Keratinocyte (primary cell): ENCODE measurements around the gene PYURF. TPM values are rescaled to one million over a fixed set of nuclear protein-coding genes. Genes with fewer than 3 reads are reported as not detected.
"Not testable (repeated sequence)": the region's sequence is repeated elsewhere in the genome, so short reads cannot be mapped to it uniquely, and the experiment has no call there.

Experiments used
- DNase-seq: peaks from one replicate; pipeline ENCODE4 v3.0.0-alpha.2; 2011; ENCODE audit warnings: low read depth, missing footprints, low spot score
- FAIRE-seq: peaks from 2 replicates; lab custom pipeline; 2011; peaks lifted over from hg19 to GRCh38; lab: Jason Lieb, UNC
- H2AFZ ChIP-seq: 2 replicates; pipeline ENCODE4 v1.6.0; 2012; ENCODE audit warnings: low read length, control low read depth, inconsistent platforms; ENCODE audit not compliant: control insufficient read depth
- H3K27ac ChIP-seq: 2 replicates; pipeline ENCODE4 v1.5.1; 2011; ENCODE audit warnings: low read length; ENCODE audit not compliant: control insufficient read depth, insufficient read depth
- H3K27me3 ChIP-seq: 3 replicates; pipeline ENCODE4 v1.6.0; 2011; ENCODE audit warnings: low read length; ENCODE audit not compliant: control insufficient read depth, insufficient read depth; ENCODE audit errors: extremely low read depth
- H3K36me3 ChIP-seq, 2 experiments: 2 replicates in 1 of 2; 3 replicates in 1 of 2; pipeline ENCODE4 v1.5.1; 2011; ENCODE audit warnings: low read length in 2 of 2, mild to moderate bottlenecking in 1 of 2; ENCODE audit not compliant: control insufficient read depth in 2 of 2, insufficient read depth in 2 of 2; ENCODE audit errors: extremely low read depth in 1 of 2
- H3K4me1 ChIP-seq: 3 replicates; pipeline ENCODE4 v1.5.1; 2011; ENCODE audit warnings: low read length; ENCODE audit not compliant: control insufficient read depth, insufficient read depth; ENCODE audit errors: extremely low read depth
- H3K4me2 ChIP-seq: 3 replicates; pipeline ENCODE4 v1.6.0; 2011; ENCODE audit warnings: low read depth, low read length; ENCODE audit not compliant: control insufficient read depth, insufficient read depth; ENCODE audit errors: extremely low read depth
- H3K4me3 ChIP-seq, 3 experiments: fragments of 200-600 bp in 1 of 3; sonication (generic) in 1 of 3; 2 replicates in 2 of 3; 3 replicates in 1 of 3; pipeline ENCODE4 v1.5.1; 2011 to 2016; ENCODE audit warnings: low read length in 3 of 3, mild to moderate bottlenecking in 3 of 3, control low read depth in 2 of 3, inconsistent platforms in 1 of 3, low read depth in 1 of 3, mixed read lengths in 1 of 3, mixed run types in 1 of 3, moderate library complexity in 1 of 3; ENCODE audit not compliant: control insufficient read depth in 2 of 3, insufficient read depth in 2 of 3; ENCODE audit errors: extremely low read depth in 1 of 3
- H3K79me2 ChIP-seq: 2 replicates; pipeline ENCODE4 v1.6.0; 2012; ENCODE audit warnings: low read length; ENCODE audit not compliant: control insufficient read depth, insufficient read depth
- H3K9ac ChIP-seq: 3 replicates; pipeline ENCODE4 v1.6.0; 2011; ENCODE audit warnings: low read length; ENCODE audit not compliant: control insufficient read depth, insufficient read depth; ENCODE audit errors: extremely low read depth
- H3K9me1 ChIP-seq: 3 replicates; pipeline ENCODE4 v1.6.0; 2011; ENCODE audit warnings: low read length; ENCODE audit not compliant: control insufficient read depth, insufficient read depth; ENCODE audit errors: extremely low read depth
- H3K9me3 ChIP-seq: 2 replicates; pipeline ENCODE4 v1.5.1; 2012; ENCODE audit warnings: low read depth, low read length; ENCODE audit not compliant: control insufficient read depth
- H4K20me1 ChIP-seq: 3 replicates; pipeline ENCODE4 v1.6.0; 2011; ENCODE audit warnings: low read length; ENCODE audit not compliant: control insufficient read depth, insufficient read depth; ENCODE audit errors: extremely low read depth
- EZH2 ChIP-seq: IDR thresholded peaks from one replicate; pipeline ENCODE4 v1.6.1; 2012; ENCODE audit warnings: inconsistent platforms, mild to moderate bottlenecking, low read length, moderate library complexity
- dilution Hi-C: fragments of 300-500 bp; cut with MboI; formaldehyde crosslinking; loops from one replicate; pipeline ENCODE4 v1.7.0; 2020; ENCODE audit warnings: low sequenced_read_pairs; ENCODE audit not compliant: extremely low pct_ligation_motif_present
- polyA plus RNA-seq, 5 experiments: library from polyadenylated mRNA; depleted of rRNA in 3 of 5; stranded (reverse) in 3 of 5; stranded (forward) in 1 of 5; unstranded in 1 of 5; fragments of >200 nt; gene quantifications; 1 replicate in 1 of 5; 2 replicates in 3 of 5; 3 replicates in 1 of 5; pipeline versions ENCODE4 v1.2.1 to v1.2.3, GENCODE V29; 2011 to 2012; ENCODE audit warnings: missing spikeins in 2 of 5, low read depth in 1 of 5, low replicate concordance in 1 of 5
- TF ChIP-seq, protein P1 (sequence below), 3 experiments: IDR thresholded peaks in 1 of 3; conservative IDR thresholded peaks in 1 of 3; optimal IDR thresholded peaks in 1 of 3; 2 replicates in 2 of 3; 3 replicates in 1 of 3; pipeline versions ENCODE3 to v1.5.1; 2011; ENCODE audit warnings: low read length in 3 of 3, mild to moderate bottlenecking in 3 of 3, moderate library complexity in 2 of 3, control low read depth in 1 of 3, inconsistent platforms in 1 of 3; ENCODE audit not compliant: insufficient read depth in 2 of 3; ENCODE audit errors: extremely low read depth in 1 of 3

PYURF gene
- polyA plus RNA-seq, 1 donor (not counting 4 experiments of a cell fraction or from before 2014, with no cell fraction given) = 95.6 TPM

DNA sequence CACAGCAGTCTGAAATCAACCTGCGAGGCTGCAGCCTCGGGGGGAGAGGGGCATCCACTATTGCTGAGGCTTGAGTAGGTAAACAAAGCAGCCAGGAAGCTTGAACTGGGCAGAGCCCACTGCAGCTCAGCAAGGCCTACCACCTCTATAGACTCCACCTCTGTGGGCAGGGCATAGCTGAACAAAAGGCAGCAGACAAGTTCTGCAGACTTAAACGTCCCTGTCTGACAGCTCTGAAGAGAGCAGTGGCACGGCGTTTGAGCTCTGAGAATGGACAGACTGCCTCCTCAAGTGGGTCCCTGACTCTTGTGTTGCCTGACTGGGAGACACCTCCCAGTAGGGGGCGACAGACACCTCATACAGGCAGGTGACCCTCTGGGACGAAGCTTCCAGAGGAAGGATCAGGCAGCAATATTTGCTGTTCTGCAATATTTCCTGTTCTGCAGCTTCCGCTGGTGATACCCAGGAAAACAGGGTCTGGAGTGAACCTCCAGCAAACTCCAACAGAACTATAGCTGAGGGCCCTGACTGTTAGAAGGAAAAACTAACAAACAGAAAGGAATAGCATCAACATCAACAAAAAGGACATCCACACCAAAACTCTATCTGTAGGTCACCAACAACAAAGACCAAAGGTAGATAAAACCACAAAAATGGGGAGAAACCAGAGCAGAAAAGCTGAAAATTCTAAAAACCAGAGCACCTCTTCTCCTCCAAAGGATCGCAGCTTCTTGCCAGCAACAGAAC is 15.9 kb upstream of the PYURF start:
- H3K27me3 ChIP-seq, H3K9me1 ChIP-seq, H3K36me3 ChIP-seq, H3K9ac ChIP-seq, H3K79me2 ChIP-seq, H4K20me1 ChIP-seq, DNase-seq, H3K4me2 ChIP-seq, H3K9me3 ChIP-seq, H3K4me3 ChIP-seq, H3K27ac ChIP-seq, dilution Hi-C loops: not testable (repeated sequence)
- peak; percentile 82 for FAIRE-seq
- Histone ChIP-seq H2AFZ (peak overlapping the region; percentile 76), H3K4me1 (peaks cover 15% of the 10 kb centered on the region)
- TF ChIP-seq, protein P1, sequence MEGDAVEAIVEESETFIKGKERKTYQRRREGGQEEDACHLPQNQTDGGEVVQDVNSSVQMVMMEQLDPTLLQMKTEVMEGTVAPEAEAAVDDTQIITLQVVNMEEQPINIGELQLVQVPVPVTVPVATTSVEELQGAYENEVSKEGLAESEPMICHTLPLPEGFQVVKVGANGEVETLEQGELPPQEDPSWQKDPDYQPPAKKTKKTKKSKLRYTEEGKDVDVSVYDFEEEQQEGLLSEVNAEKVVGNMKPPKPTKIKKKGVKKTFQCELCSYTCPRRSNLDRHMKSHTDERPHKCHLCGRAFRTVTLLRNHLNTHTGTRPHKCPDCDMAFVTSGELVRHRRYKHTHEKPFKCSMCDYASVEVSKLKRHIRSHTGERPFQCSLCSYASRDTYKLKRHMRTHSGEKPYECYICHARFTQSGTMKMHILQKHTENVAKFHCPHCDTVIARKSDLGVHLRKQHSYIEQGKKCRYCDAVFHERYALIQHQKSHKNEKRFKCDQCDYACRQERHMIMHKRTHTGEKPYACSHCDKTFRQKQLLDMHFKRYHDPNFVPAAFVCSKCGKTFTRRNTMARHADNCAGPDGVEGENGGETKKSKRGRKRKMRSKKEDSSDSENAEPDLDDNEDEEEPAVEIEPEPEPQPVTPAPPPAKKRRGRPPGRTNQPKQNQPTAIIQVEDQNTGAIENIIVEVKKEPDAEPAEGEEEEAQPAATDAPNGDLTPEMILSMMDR (optimal IDR thresholded peaks at IDR 0.05 in 1 of 3, IDR thresholded peaks at IDR 0.05 in 1 of 3, conservative IDR thresholded peaks at IDR 0.05 in 1 of 3; ENCODE audit: extremely low read depth in 1 of 3, insufficient read depth in 2 of 3, low read length in 3 of 3) = peak; percentile 29 to 66 (median 45)

DNA sequence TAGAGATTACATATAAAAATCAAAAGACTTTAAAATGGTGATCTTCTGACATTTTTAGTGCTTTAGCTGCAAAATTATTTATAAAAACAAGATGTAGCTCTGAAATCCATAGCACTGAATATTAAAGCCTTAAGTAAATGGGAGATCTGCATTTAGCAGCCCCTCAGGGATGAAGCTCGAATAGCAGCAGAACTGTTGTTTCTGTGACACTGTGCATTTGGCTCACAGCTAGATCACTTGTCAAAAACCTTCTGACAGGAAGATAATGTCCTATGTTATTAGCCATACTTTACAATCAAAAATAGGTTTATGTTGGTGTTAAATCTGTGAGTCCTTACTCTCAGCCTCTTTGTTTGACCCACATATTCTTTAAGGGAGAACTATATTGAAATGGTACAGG is 14.1 kb upstream of the PYURF start:
- no peaks in the 10 kb centered on the region for H3K9me3 ChIP-seq
- dilution Hi-C loops = no loop called here
- H3K27ac ChIP-seq = no peak overlapping the region
- no peak overlapping the region for H3K4me3 ChIP-seq
- no peaks in the 10 kb centered on the region for H3K9me1 ChIP-seq
- no peaks in the 10 kb centered on the region for H3K36me3 ChIP-seq
- DNase-seq (no peak), FAIRE-seq (no peak)
- no peaks in the 10 kb centered on the region for H3K27me3 ChIP-seq
- H4K20me1 ChIP-seq = no peaks in the 10 kb centered on the region
- TF ChIP-seq, protein P1 (optimal IDR thresholded peaks at IDR 0.05 in 1 of 3, IDR thresholded peaks at IDR 0.05 in 1 of 3, conservative IDR thresholded peaks at IDR 0.05 in 1 of 3; ENCODE audit: extremely low read depth in 1 of 3, insufficient read depth in 2 of 3, low read length in 3 of 3) = no peak
- TF ChIP-seq EZH2 = no peak
- H3K79me2 ChIP-seq = peaks cover 4% of the 10 kb centered on the region
- no peak overlapping the region for H3K4me2 ChIP-seq
- peaks cover 32% of the 10 kb centered on the region for H3K4me1 ChIP-seq
- no peak overlapping the region for H2AFZ ChIP-seq
- no peak overlapping the region for H3K9ac ChIP-seq
